Subcutaneous abdominal adipose tissue (tissue), 5 donors: Measurements from ENCODE around the gene RNASE11.

Source experiments
- H3K27ac ChIP-seq: one replicate; pipeline ENCODE4 v1.7.0; 2013; ENCODE audit warnings: low read depth, mild to moderate bottlenecking, inconsistent platforms, low read length, moderate library complexity
- H3K27me3 ChIP-seq, 5 donors: one replicate each; pipeline ENCODE4 v1.7.0; 2013; ENCODE audit warnings: low read length in 5 of 5, inconsistent platforms in 1 of 5; ENCODE audit not compliant: control insufficient read depth in 5 of 5, insufficient read depth in 4 of 5
- H3K36me3 ChIP-seq, 5 donors: one replicate each; pipeline ENCODE4 v1.7.0; 2013; ENCODE audit warnings: low read length in 5 of 5; ENCODE audit not compliant: control insufficient read depth in 5 of 5, insufficient read depth in 5 of 5
- H3K4me1 ChIP-seq, 5 donors: one replicate each; pipeline ENCODE4 v1.7.0; 2013; ENCODE audit warnings: low read length in 5 of 5, mild to moderate bottlenecking in 3 of 5, moderate library complexity in 1 of 5; ENCODE audit not compliant: control insufficient read depth in 5 of 5, insufficient read depth in 5 of 5
- H3K4me3 ChIP-seq, 5 donors: one replicate each; pipeline ENCODE4 v1.7.0; 2013; ENCODE audit warnings: low read length in 5 of 5, low read depth in 1 of 5
- H3K9ac ChIP-seq, 5 donors: one replicate each; pipeline ENCODE4 v1.7.0; 2013; ENCODE audit warnings: low read length in 5 of 5, mild to moderate bottlenecking in 4 of 5, moderate library complexity in 3 of 5
- H3K9me3 ChIP-seq, 5 donors: one replicate each; pipeline ENCODE4 v1.7.0; 2013; ENCODE audit warnings: low read length in 5 of 5; ENCODE audit not compliant: control insufficient read depth in 5 of 5
- donor health status: healthy.
- donor health status: healthy.
- donor health status: healthy.
- donor health status: healthy.
- donor health status: healthy.

The RNASE11 gene

DNA sequence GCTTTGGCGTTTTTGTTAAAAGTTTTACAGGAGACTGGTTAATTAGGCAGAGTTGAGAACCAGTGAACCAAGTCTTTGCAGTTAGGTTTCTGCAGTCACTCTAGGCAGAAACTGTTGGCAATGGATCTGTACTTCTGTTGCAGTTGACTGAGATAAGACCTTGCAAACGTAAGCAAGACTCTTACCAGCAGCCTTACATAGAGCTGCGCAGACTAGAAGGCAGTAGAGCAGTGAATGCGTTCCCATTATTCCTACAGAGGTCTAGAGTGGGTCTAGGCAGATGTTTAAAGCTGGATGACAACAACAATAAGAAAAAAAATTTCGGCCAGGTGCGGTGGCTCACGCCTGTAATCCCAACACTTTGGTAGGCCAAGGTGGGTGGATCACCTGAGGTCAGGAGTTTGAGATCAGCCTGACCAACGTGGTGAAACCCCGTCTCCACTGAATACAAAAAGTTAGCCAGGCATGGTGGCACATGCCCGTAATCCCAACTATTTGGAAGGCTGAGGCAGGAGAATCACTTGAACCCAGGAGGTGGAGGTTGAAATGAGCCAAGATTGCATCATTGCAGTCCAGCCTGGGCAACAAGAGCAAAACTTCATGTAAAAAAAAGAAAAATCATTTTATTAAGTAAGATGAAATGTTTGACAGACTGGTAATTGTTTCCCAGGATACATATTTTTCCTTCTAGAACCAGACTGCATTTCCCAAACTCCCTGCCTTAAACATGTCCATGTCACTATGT is 39.2 kb downstream of the RNASE11 start:
- Histone ChIP-seq H3K36me3 (no peaks in the 10 kb centered on the region), H3K27ac (no peak overlapping the region), H3K9me3 (no peaks in the 10 kb centered on the region), H3K27me3 (no peaks in the 10 kb centered on the region), H3K9ac (no peak overlapping the region), H3K4me3 (no peak overlapping the region), H3K4me1 (no peaks in the 10 kb centered on the region)

DNA sequence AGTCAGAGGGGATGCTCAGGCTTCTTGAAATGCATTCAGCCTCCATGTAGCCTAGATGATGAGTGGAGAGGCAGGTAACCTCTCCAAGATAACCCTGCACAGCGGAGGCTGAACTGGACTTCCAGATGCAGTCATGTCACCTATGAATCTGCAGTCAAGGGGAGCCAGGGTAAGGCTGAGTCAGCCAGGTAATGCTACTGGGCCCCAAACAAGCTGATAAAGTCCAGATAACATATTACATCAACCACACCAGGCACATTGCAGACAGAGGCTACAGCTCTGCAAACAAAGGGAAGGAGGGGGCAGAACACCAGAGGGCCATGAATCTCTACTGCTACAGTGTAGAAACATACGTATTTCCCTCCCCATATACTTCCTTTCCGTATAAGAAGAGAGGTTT is 40.9 kb downstream of the RNASE11 start:
- no peaks in the 10 kb centered on the region for H3K27me3 ChIP-seq
- no peak overlapping the region for H3K4me3 ChIP-seq
- H3K27ac ChIP-seq: no peak overlapping the region
- H3K4me1 ChIP-seq: no peaks in the 10 kb centered on the region
- H3K9me3 ChIP-seq: no peaks in the 10 kb centered on the region
- H3K9ac ChIP-seq: no peak overlapping the region
- H3K36me3 ChIP-seq: no peaks in the 10 kb centered on the region

DNA sequence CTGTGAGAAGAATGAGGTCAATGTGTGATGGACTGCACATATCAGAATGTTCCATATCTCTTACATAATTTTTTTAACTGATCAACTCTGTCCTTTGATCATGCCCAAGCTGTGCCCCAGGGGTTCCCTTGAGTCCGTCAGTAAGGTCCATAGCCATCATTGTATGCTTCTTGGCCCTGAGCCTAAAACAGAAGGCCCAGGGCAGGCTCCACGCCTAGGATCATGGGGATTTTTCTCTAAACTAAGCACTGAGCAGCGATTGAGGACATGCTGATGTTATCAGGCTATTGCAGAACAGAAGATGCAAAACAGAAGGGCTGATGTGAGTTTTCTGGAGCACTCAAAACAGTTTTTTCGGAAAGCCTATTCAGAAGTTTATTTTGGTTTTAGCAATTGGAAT is 47.9 kb downstream of the RNASE11 start:
- Histone ChIP-seq H3K9ac (no peak overlapping the region), H3K9me3 (no peaks in the 10 kb centered on the region), H3K4me1 (no peaks in the 10 kb centered on the region), H3K27me3 (no peaks in the 10 kb centered on the region), H3K4me3 (no peak overlapping the region), H3K36me3 (no peaks in the 10 kb centered on the region), H3K27ac (no peak overlapping the region)
